ENCODE measurements around the gene ARID3A. TPM values are rescaled to one million over a fixed set of nuclear protein-coding genes. Genes with fewer than 3 reads are reported as not detected.

Gene ARID3A
- total RNA-seq, 1 donor from 2014 or later: 4.8 TPM

GRCh38 chr19:1015782-1016646 lies 90.2 kb downstream of the ARID3A start:
- H3K27me3 ChIP-seq (ENCODE audit: low read depth): no peaks in the 10 kb centered on the region
- peaks cover 73% of the 10 kb centered on the region for H3K4me1 ChIP-seq
- intact Hi-C loops (cut with micrococcal nuclease): no loop called here
- no peak for TF ChIP-seq CTCF (IDR thresholded peaks at IDR 0.05; ENCODE audit: borderline replicate concordance)
- DNase-seq: peak; percentile 15
- H3K9me3 ChIP-seq (replicated peaks): no peaks in the 10 kb centered on the region
- H3K36me3 ChIP-seq: peaks cover 34% of the 10 kb centered on the region
- peak overlapping the region; percentile 89 for H3K4me3 ChIP-seq
- peak overlapping the region; percentile 65 for H3K27ac ChIP-seq (replicated peaks)

DNA sequence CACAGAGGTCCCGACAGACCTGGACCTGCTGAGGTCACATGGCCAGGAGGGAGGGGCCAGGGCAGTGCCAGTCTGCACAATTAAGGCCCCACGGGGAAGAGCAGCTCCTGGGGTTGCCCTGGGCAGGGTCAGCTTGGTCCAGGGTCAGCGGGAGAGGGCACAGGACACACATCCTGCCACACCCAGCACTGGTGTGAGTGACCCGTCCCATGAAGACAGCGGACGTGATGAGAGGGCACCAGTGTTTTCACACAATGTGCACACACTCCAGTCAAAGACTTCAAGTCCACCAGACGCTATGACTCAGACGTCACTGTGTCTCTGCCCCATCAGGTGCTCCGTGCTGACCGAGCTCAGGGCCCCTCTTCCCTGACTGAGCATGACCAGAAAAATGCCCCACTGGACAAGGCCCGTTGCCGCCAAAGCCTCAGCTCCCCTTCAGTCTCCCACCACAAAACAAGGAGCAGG lies 90.8 kb downstream of the ARID3A start:
- Histone ChIP-seq H3K9me3 (replicated peaks) (no peaks in the 10 kb centered on the region), H3K27me3 (ENCODE audit: low read depth) (no peaks in the 10 kb centered on the region), H3K4me1 (peaks cover 75% of the 10 kb centered on the region), H3K36me3 (peaks cover 27% of the 10 kb centered on the region), H3K4me3 (peak overlapping the region; percentile 89), H3K27ac (replicated peaks) (peak overlapping the region; percentile 65)
- intact Hi-C loops (cut with micrococcal nuclease): no loop called here
- DNase-seq: peak; percentile 16
- TF ChIP-seq CTCF (IDR thresholded peaks at IDR 0.05; ENCODE audit: borderline replicate concordance): no peak

- H3K4me1 ChIP-seq: peaks cover 81% of the 10 kb centered on the region
- intact Hi-C loops (cut with micrococcal nuclease): no loop called here
- peak overlapping the region; percentile 89 for H3K4me3 ChIP-seq
Observed at GRCh38 chr19:1017115-1017905, 91.5 kb downstream of the ARID3A start.

DNA sequence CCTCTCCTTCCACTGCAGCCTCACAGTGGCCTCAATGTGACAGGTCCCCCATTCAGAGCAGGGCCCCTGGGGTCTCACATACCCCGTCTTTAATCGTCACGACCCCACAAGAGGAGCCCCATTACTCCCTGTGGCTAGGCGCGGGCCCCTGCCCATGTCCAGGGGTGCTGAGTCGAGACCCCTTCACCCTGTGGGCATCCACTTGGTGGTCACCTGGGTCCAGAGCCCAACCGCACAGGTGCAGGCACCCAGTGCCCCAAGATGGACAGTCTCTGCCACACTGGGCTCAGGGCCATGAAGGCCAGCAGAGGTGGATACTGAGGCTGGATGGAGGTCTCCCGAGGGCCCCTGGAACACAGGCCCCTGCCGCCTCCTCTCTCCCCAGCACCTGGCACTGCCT lies 92.1 kb downstream of the ARID3A start:
- DNase-seq: peak; percentile 13
- Histone ChIP-seq H3K4me3 (peak overlapping the region; percentile 89), H3K27ac (replicated peaks) (peak overlapping the region; percentile 65), H3K9me3 (replicated peaks) (no peaks in the 10 kb centered on the region), H3K27me3 (ENCODE audit: low read depth) (no peaks in the 10 kb centered on the region), H3K36me3 (peaks cover 15% of the 10 kb centered on the region), H3K4me1 (peaks cover 87% of the 10 kb centered on the region)
- intact Hi-C loops (cut with micrococcal nuclease): no loop called here
- no peak for TF ChIP-seq CTCF (IDR thresholded peaks at IDR 0.05; ENCODE audit: borderline replicate concordance)

More at GRCh38 chr19:1017115-1017905, 91.5 kb downstream of the ARID3A start:
- DNase-seq: peak; percentile 27
- peak overlapping the region; percentile 65 for H3K27ac ChIP-seq (replicated peaks)
- no peaks in the 10 kb centered on the region for H3K9me3 ChIP-seq (replicated peaks)
- H3K27me3 ChIP-seq (ENCODE audit: low read depth): no peaks in the 10 kb centered on the region
- no peak for TF ChIP-seq CTCF (IDR thresholded peaks at IDR 0.05; ENCODE audit: borderline replicate concordance)
- peaks cover 21% of the 10 kb centered on the region for H3K36me3 ChIP-seq

- no peak for DNase-seq
- Histone ChIP-seq H3K36me3 (peaks cover 10% of the 10 kb centered on the region), H3K4me1 (peaks cover 92% of the 10 kb centered on the region), H3K9me3 (replicated peaks) (no peaks in the 10 kb centered on the region), H3K27ac (replicated peaks) (peak overlapping the region; percentile 65), H3K27me3 (ENCODE audit: low read depth) (no peaks in the 10 kb centered on the region), H3K4me3 (peak overlapping the region; percentile 89)
- intact Hi-C loops (cut with micrococcal nuclease): no loop called here
- TF ChIP-seq CTCF (IDR thresholded peaks at IDR 0.05; ENCODE audit: borderline replicate concordance): no peak
Observed at GRCh38 chr19:1018393-1018792, 92.6 kb downstream of the ARID3A start.

All from left ventricle myocardium inferior (tissue), 1 donor.